PFSK-1 (cell line): ENCODE results near the gene SOX13.

Experiments used
- FOXP2 ChIP-seq: optimal IDR thresholded peaks from 2 replicates; pipeline ENCODE3; 2011; ENCODE audit warnings: borderline replicate concordance, control low read depth, inconsistent platforms; ENCODE audit not compliant: insufficient read depth; ENCODE audit errors: extremely low read length, extremely low read depth
- POLR2AphosphoS5 ChIP-seq: IDR thresholded peaks from 2 replicates; pipeline ENCODE4 v1.6.1; 2012; ENCODE audit warnings: low read depth, mild to moderate bottlenecking, control low read depth, low read length, moderate library complexity
- SIN3A ChIP-seq: IDR thresholded peaks from 2 replicates; pipeline ENCODE4 v1.6.1; 2012; ENCODE audit warnings: mild to moderate bottlenecking, low read length, moderate library complexity, borderline replicate concordance; ENCODE audit not compliant: insufficient read depth
- TAF1 ChIP-seq: IDR thresholded peaks from 2 replicates; pipeline ENCODE4 v1.6.1; 2012; ENCODE audit warnings: low read length, control low read depth, borderline replicate concordance; ENCODE audit not compliant: insufficient read depth
- TF ChIP-seq, protein P1 (sequence below), 2 experiments: IDR thresholded peaks; 2 replicates each; pipeline versions ENCODE4 v1.6.1 to v1.8.0; 2011 to 2012; ENCODE audit warnings: low read depth in 2 of 2, low read length in 2 of 2, control low read depth in 1 of 2, inconsistent platforms in 1 of 2, mild to moderate bottlenecking in 1 of 2, moderate library complexity in 1 of 2; ENCODE audit not compliant: insufficient read depth in 1 of 2

SOX13 gene

DNA sequence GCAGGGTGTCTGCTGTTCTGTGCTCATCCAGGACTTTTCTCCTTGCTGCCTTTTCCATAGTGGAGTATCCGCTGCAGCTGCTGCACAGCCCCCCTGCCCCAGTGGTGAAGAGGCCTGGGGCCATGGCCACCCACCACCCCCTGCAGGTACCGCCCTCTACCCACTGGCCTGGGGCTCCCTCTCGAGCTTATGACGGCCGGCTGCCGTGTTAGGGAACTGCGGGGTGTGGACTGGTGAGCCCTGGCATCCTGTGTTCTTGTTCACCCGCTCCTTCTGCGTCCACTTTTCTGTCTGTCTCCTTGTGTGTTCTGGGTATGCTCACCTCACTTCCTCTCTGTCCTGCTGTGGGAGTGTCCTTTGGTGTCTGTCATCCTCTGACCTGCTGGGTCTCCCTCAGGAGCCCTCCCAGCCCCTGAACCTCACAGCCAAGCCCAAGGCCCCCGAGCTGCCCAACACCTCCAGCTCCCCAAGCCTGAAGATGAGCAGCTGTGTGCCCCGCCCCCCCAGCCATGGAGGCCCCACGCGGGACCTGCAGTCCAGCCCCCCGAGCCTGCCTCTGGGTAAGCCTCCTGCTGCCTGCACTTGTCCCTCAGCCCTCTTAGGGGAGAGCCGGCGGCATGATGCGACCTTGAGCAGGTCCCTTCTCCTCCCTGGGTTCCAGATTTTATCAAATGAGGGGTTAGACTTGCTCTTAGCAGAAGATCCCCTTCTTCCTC lies 49.1 kb downstream of the SOX13 start:
- no peak for TF ChIP-seq SIN3A

DNA sequence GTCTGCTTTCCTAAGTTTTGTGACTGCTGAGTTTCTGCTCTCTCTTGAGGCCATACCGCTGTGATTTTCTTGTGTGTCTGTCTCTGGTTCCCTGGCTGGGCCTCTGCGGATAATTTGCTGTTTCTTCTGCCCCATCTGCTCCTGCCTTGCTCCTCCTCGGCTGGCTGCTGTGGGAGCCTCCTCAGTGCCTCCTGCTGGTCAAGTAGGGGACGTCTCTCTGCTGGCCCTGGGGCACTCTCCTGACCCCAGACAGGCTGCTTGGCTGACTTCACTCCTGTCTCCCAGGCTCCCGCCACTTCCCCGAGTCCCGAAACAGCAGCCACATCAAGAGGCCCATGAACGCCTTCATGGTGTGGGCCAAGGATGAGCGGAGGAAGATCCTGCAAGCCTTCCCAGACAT lies 50.5 kb downstream of the SOX13 start:
- TF ChIP-seq POLR2AphosphoS5, result no peak
- TF ChIP-seq, protein P1, sequence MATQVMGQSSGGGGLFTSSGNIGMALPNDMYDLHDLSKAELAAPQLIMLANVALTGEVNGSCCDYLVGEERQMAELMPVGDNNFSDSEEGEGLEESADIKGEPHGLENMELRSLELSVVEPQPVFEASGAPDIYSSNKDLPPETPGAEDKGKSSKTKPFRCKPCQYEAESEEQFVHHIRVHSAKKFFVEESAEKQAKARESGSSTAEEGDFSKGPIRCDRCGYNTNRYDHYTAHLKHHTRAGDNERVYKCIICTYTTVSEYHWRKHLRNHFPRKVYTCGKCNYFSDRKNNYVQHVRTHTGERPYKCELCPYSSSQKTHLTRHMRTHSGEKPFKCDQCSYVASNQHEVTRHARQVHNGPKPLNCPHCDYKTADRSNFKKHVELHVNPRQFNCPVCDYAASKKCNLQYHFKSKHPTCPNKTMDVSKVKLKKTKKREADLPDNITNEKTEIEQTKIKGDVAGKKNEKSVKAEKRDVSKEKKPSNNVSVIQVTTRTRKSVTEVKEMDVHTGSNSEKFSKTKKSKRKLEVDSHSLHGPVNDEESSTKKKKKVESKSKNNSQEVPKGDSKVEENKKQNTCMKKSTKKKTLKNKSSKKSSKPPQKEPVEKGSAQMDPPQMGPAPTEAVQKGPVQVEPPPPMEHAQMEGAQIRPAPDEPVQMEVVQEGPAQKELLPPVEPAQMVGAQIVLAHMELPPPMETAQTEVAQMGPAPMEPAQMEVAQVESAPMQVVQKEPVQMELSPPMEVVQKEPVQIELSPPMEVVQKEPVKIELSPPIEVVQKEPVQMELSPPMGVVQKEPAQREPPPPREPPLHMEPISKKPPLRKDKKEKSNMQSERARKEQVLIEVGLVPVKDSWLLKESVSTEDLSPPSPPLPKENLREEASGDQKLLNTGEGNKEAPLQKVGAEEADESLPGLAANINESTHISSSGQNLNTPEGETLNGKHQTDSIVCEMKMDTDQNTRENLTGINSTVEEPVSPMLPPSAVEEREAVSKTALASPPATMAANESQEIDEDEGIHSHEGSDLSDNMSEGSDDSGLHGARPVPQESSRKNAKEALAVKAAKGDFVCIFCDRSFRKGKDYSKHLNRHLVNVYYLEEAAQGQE (IDR thresholded peaks at IDR 0.05; ENCODE audit: insufficient read depth in 1 of 2, low read depth in 2 of 2, low read length in 2 of 2), result no peak
- TF ChIP-seq SIN3A, result no peak
- no peak for TF ChIP-seq TAF1
- TF ChIP-seq FOXP2, result no peak

DNA sequence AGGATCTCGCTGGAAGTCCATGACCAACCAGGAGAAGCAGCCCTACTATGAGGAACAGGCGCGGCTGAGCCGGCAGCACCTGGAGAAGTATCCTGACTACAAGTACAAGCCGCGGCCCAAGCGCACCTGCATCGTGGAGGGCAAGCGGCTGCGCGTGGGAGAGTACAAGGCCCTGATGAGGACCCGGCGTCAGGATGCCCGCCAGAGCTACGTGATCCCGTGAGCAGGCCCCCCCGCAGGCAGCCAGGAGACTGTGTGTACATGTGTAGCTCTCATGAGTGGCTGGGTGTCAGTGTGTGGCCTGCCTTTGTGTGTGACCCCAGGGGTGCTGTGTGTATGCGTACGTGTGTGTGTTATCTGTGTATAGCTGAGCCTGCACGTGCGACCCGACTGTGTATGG lies 51.7 kb downstream of the SOX13 start:
- no peak for TF ChIP-seq TAF1
- TF ChIP-seq SIN3A, result no peak
- TF ChIP-seq POLR2AphosphoS5, result no peak
- TF ChIP-seq, protein P1 (IDR thresholded peaks at IDR 0.05; ENCODE audit: insufficient read depth in 1 of 2, low read depth in 2 of 2, low read length in 2 of 2), result no peak
- no peak for TF ChIP-seq FOXP2

DNA sequence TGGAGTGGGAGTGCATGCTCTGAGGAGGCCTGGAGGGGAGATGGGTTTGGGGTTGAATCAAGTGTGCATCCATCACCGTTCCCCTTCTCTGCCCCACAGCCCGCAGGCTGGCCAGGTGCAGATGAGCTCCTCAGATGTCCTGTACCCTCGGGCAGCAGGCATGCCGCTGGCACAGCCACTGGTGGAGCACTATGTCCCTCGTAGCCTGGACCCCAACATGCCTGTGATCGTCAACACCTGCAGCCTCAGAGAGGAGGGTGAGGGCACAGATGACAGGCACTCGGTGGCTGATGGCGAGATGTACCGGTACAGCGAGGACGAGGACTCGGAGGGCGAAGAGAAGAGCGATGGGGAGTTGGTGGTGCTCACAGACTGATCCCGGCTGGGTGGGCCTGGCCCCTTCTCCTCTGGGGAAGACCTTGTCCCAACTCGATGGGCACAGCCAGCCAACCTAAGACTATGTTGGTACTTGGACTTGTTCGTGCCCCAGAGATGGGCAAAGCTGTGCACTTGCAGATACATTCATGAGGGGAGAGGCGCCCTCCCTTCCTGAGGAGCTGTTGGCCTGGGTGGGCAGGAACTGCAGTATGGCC lies 52.9 kb downstream of the SOX13 start:
- TF ChIP-seq SIN3A (no peak), FOXP2 (no peak), POLR2AphosphoS5 (no peak), TAF1 (no peak)
- TF ChIP-seq, protein P1 (IDR thresholded peaks at IDR 0.05; ENCODE audit: insufficient read depth in 1 of 2, low read depth in 2 of 2, low read length in 2 of 2), result no peak

DNA sequence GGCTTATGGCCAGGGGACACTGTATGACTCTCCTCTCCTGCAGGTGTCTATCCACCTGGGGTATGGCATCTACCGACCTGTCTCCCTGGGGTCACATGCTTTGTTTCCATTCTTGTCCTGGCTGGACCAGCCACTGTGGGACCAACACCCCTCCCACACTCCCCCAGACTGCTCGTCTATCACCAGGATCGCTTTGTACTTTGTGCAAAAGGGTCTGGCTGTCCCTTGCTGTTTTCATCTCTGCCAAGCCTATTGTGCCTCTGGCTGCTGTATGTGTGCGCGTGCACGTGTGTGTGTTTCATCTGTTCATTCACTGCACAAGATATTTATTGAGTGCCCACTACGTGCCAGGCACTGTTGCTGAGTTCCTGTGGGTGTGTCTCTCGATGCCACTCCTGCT lies 53.5 kb downstream of the SOX13 start:
- TF ChIP-seq FOXP2 (no peak), POLR2AphosphoS5 (no peak), TAF1 (no peak), SIN3A (no peak)
- TF ChIP-seq, protein P1 (IDR thresholded peaks at IDR 0.05; ENCODE audit: insufficient read depth in 1 of 2, low read depth in 2 of 2, low read length in 2 of 2), result no peak
